ENCODE data around the gene MFSD11.
A peak's percentile ranks its signal among the peaks of the same experiment; 100 is the strongest.
"Not testable (repeated sequence)": the region's sequence is repeated elsewhere in the genome, so short reads cannot be mapped to it uniquely, and the experiment has no call there.

The MFSD11 gene

DNA sequence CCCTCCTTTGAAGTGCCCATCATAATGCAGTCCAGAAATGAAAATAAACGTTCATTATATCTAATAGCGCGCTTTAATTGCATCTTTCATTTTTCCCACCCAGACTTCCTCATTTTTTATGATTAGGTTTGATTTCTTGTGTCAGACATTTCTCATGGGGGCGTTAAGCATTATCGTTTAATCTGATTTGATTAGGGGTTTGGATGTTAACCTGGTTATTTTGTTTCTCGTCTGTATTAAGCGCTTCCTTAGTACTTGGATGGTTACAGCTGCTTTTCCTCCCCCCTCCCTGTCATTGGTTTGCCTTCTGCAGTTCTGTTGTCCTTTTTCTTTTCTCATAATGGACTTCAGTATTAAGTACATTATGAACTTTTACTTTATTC lies 540 bp downstream of the MFSD11 start:
- DNase-seq: no peak
- in situ Hi-C loops (cut with HindIII; ENCODE audit: low pct_ligation_motif_present, low pct_unique_long_range_greater_than_20kb, low sequenced_read_pairs): no loop called here

DNA sequence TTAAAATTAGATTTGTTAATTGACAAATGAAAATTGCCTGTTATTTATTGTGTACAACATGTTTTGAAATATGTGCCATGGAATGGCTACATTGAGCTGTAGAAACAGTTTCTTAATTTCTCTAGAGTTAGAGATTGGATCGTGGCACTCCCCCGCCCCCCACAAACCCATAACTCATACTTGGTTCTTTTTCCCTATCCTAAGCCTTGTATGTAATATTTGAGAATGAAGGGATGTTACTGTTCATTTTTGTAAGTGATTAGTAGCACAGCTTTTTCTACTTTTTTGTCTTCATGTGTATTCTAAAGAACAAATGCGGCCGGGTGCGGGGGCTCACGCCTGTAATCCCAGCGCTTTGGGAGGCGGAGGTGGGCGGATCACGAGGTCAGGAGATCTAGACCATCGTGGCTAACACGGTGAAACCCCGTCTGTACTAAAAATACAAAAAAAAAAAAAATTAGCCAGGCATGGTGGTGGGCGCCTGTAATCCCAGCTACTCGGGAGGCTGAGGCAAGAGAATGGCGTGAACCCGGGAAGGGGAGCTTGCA lies 1.7 kb downstream of the MFSD11 start:
- DNase-seq; in situ Hi-C loops (cut with HindIII; ENCODE audit: low pct_ligation_motif_present, low pct_unique_long_range_greater_than_20kb, low sequenced_read_pairs): not testable (repeated sequence)

DNA sequence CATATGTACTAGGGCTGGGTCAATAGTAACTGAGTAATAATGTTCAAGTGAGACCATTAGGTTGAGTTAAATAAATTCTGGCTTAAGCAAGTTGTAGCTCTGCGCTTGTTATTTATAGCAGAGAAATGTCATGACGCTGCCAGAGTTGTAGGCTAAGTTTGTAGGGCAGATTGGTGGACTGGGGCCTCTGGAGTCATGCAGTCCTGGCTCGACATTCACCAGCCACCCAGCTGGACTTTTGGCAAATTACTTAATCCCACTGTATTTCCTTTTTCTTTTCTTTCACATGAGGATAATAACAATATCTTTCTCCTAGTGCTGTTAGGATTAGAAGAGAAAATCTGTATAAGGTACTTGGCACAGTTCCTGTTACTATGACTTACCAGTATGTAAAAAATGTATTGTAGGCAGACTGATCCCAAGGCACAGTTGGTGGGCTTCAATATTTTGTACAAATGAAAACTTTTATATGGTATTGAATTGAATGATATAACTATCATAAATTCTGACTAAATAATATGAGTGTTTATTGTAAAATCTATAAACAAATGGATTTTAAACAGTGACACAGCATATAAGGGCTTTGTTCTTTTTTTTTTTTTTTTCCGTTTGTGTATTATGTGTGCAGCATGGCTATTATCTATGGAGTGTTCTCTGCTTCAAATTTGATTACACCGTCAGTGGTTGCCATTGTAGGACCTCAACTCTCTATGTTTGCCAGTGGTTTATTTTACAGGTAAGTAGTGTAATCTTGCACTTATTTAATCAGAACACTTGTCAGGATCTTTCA lies 2.6 kb downstream of the MFSD11 start:
- no peak for DNase-seq
- in situ Hi-C loops (cut with HindIII; ENCODE audit: low pct_ligation_motif_present, low pct_unique_long_range_greater_than_20kb, low sequenced_read_pairs): no loop called here

DNA sequence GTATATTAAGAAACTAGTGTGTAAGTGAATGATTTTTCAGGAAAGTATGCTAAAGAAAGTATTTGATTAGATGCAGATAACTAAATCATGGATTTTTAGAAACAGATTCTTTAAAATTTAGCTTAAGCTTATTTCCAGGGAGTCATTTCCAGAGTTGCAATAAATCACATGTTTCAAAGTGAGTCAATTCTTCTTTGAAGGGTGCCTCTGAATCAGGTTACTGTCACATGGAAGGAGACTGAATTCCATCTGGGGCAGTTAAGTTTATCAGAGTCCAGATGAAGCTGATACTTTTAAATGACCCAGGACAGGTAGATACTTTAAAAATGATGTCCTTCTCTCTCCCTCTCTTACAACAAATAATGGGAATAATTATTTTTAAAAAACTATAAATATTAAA lies 5.0 kb downstream of the MFSD11 start:
- no peak for DNase-seq
- in situ Hi-C loops (cut with HindIII; ENCODE audit: low pct_ligation_motif_present, low pct_unique_long_range_greater_than_20kb, low sequenced_read_pairs): no loop called here

DNA sequence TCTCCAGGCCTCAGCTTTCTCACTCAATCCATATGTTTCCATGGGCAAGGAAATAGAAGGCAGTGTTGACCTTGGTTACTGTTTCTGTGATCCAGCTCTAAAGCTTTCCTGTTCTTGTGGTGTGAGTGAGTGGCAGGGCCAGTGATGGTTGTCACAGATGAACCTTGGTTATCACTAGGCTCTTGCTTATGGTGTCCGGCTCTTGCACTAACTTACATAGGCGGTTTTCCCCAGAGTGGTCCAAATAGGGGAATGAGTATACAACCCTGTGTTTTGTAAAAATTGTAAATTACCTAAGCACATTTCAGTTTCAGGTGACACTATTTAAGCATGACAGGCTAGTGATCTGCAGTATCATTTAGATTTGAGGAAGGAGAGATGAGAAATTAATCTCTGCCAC lies 6.8 kb downstream of the MFSD11 start:
- no peak for DNase-seq
- in situ Hi-C loops (cut with HindIII; ENCODE audit: low pct_ligation_motif_present, low pct_unique_long_range_greater_than_20kb, low sequenced_read_pairs): no loop called here

DNA sequence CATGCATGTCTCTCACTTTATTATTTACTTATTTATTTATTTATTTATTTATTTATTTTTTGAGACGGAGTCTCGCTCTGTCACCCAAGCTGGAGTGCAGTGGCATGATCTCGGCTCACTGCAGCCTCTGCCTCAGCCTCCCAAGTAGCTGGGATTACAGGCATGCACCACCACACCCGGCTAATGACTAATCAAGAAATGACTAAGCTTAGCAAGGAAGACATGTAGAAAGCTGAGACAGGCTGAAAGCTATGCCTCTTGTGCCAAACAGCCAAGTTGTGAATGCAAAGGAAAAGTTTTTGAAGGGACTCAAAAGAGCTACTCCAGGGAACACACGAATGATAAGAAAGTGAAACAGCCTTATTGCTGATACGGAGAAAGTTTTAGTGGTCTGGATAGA lies 7.9 kb downstream of the MFSD11 start:
- in situ Hi-C loops (cut with HindIII; ENCODE audit: low pct_ligation_motif_present, low pct_unique_long_range_greater_than_20kb, low sequenced_read_pairs); DNase-seq: not testable (repeated sequence)

DNA sequence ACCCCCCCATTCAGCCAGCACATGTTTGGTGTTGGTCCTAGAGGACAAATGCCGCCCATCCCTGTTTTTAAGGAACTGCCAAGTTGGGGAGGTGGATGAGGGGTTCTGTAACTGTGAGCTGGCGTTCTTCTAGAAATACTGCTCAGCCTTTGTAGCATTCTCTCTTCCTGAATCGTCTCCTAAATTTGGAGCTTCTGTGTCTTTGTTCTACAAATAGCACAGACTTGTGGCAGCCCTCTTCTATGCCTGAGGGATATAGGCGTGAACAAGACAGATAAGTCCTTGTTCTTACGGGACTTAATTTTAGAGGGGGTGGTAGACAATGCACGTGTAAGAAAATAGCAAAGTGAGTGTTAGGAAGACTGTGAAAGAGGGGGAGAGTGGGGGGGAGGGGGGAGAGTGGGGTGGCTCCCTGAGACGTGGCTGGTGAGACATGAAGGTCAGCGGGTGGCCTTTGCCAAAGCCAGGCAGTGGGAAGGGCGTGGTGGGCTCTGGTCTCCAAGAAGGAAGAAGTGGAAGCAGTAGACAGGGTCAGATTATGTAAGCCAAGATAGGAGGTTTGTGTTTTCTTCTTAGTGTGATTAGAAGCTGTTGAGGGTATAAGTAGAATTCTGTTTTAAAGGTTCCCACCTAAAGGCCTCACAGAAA lies 9.9 kb downstream of the MFSD11 start:
- in situ Hi-C loops (cut with HindIII; ENCODE audit: low pct_ligation_motif_present, low pct_unique_long_range_greater_than_20kb, low sequenced_read_pairs): no loop called here
- DNase-seq: no peak

DNA sequence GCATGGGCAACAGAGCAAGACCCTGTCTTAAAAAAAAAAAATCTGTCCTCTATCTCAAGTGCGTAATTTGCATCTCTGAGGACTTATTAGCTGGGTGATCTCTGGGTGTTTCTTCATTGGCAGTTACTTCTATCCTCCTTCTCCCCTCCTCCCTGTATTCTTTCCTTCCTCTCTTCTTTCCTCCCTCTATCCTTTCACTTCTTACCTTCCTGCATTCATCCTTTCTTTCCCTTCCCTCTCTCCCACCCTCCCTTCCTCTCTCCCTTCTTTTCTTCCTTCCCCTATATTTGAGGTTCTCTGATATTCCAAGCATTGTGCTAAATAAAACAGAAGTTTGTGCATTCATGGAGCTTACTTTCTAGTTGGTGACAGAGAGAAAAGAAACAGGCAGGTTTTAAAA lies 10.7 kb downstream of the MFSD11 start:
- in situ Hi-C loops (cut with HindIII; ENCODE audit: low pct_ligation_motif_present, low pct_unique_long_range_greater_than_20kb, low sequenced_read_pairs): no loop called here
- DNase-seq: no peak

DNA sequence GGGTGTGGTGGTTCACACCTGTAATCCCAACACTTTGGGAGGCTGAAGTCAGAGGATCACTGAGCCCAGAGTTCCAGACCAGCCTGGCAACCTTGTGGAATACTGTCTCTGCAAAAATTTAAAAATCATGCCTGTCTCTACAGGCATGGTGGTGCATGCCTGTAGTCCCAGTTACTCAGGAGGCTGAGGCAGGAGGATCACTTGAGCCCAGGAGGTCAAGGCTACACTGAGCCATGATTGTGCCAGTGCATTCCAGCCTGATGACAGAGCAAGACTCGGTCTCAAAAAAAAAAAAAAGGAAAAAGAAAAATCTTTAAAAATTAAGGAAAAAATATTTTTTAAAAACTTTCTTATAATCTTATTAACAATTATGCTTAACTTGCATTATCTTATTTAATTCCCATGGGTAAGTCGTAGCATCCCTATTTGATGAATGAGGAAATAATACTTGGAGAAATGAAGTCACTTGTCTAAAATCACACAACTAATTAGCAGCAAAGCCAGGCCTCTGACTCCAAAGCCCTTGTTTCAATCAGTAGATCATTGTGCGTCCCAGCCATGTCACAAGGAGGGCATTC lies 13.6 kb downstream of the MFSD11 start:
- in situ Hi-C loops (cut with HindIII; ENCODE audit: low pct_ligation_motif_present, low pct_unique_long_range_greater_than_20kb, low sequenced_read_pairs): no loop called here
- DNase-seq: no peak

DNA sequence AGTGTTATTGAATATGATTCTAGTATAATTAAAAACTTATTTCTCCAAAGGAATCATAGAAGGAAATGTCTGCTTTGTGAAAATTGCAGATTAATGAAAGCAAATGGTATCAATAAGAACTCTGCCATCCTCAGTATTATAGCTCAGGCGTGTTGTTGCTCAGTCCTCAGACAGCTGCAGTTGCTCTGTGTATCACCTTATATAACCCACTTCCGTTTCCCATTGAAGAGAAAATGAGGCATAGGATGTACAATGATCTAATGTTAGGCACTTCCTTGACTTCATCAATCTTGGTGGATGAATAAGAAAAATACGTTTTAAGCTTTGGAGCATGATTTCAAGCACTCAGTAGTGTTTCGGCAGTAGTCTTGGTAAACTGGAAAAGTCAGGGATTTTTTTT lies 14.1 kb downstream of the MFSD11 start:
- in situ Hi-C loops (cut with HindIII; ENCODE audit: low pct_ligation_motif_present, low pct_unique_long_range_greater_than_20kb, low sequenced_read_pairs): no loop called here
- DNase-seq: no peak

DNA sequence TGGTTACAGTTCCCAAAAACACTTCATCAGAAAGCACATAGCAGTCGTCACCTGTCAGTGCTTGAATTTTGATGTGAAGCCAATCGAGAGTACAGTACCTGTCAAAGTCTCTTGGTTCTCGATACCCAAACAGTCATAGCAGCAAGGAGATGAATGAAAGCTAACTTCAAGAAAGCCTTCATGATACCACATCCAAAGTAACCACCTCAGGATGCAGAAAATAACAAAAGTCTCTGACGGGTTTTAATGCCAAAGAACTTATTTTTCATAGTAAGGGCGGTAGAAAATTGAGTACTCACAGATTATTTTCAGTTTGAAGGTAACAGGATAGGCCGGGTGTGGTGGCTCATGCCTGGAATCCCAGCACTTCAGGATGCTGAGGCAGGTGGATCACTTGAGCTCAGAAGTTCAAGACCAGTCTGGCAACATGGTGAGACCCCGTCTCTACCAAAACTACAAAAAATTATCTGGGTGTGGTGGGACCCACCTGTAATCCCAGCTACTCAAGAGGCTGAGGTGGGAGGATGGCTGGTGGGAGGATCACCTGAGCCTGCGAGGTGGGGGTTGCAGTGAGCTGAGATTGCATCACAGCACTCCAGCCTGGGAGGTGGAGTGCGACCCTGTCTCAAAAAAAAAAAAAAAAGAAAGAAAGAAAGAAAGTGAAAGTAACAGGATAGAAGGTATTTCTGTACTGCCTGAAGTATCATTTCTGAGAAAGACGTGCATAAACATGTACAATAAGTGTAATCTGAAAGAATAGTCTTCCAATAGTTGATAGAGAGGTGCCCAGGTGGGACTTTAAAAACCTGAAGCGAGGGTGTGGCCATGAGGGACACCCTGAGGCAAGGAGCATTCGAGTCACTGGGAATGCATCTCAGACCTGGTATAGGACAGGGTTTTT lies 15.4 kb downstream of the MFSD11 start:
- in situ Hi-C loops (cut with HindIII; ENCODE audit: low pct_ligation_motif_present, low pct_unique_long_range_greater_than_20kb, low sequenced_read_pairs): no loop called here
- DNase-seq: no peak

DNA sequence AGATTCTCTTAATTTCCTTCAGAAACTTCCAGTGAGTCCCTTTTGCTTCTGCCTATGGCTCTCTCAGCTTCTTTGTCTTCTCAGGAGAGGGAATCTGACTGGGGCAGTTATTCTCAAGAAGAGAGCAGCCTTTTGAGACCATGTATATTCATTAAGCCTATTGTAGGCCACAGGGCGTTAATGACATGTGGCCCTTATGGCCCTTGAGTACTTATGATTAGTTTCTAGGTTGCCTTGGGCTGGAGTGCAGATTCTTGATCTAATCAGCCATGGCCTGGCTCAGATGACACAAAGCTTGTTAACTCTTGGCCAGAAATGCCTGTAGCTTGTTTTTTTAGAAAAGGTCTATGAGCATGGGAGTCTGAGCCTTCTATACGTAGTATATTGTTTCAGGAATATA lies 17.4 kb downstream of the MFSD11 start:
- no peak for DNase-seq
- in situ Hi-C loops (cut with HindIII; ENCODE audit: low pct_ligation_motif_present, low pct_unique_long_range_greater_than_20kb, low sequenced_read_pairs): no loop called here

DNA sequence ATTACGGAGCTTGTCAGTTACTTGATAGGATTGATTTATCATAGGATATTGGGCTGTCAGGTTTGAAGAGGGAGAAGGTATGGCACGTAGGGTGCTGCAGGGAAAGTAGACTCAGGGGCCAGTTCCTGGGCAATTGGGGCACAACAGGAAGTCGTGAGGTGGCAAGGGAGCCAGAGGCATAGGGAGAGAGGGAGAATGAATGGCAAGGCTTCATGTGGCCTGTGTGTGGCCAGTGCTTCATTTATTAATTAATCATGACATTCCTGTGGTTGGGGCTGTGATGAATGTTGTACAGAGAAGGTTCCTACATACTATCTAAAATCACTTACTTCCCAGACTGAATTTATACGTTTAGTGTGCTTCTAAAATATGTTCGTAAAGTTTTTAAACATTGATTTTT lies 19.3 kb downstream of the MFSD11 start:
- in situ Hi-C loops (cut with HindIII; ENCODE audit: low pct_ligation_motif_present, low pct_unique_long_range_greater_than_20kb, low sequenced_read_pairs): no loop called here
- no peak for DNase-seq

DNA sequence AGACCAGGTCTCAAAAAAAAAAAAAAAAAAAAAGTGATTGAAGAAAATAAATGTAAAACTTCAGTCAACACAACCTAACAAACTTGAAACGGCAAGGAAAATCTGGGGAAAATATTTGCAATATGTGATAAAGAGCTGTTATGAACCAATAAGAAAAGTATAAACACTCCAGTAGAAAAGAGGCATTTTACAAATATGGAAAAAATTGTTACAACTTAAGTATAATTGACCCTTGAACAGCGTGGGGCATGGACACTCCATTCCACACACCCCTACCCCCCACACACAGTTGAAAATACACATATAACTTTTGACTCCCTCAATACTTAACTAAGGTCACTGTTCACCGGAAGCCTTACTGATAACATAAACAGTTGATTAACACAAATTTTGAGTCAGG lies 20.7 kb downstream of the MFSD11 start:
- DNase-seq: no peak
- in situ Hi-C loops (cut with HindIII; ENCODE audit: low pct_ligation_motif_present, low pct_unique_long_range_greater_than_20kb, low sequenced_read_pairs): no loop called here

DNA sequence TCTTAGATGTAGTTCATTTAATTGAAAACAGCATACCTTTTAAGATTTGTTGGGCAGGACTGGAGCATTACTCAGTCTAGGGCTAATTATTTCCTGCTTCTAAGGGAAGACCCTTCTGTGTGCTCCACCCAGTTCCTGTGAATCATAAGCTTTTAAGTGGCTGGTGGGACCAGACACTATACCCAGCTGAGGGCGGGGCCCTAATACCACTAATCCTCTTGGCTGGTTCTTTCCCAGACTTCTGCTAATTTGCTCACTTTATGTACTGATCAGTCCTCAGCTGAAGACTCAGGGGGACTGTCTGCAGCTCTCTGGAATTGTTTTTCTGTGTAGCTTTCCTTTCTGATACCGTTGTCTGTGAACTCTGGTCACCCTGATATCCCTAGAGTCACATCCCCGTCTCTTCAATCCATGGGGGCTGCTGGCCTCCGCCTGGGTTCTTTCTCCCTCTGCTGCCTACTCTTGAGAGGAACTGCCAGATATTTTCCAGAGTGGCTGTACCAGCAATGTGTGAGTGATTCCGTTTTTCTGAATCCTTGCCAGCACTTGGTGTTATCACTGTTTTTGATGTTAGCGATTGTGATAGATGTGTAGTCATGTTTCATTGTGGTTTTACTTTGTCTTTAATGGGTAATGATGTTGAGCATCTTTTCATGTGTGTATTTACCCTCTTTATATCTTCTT lies 35.1 kb downstream of the MFSD11 start:
- in situ Hi-C loops (cut with HindIII; ENCODE audit: low pct_ligation_motif_present, low pct_unique_long_range_greater_than_20kb, low sequenced_read_pairs): no loop called here
- DNase-seq: peak; percentile 89

DNA sequence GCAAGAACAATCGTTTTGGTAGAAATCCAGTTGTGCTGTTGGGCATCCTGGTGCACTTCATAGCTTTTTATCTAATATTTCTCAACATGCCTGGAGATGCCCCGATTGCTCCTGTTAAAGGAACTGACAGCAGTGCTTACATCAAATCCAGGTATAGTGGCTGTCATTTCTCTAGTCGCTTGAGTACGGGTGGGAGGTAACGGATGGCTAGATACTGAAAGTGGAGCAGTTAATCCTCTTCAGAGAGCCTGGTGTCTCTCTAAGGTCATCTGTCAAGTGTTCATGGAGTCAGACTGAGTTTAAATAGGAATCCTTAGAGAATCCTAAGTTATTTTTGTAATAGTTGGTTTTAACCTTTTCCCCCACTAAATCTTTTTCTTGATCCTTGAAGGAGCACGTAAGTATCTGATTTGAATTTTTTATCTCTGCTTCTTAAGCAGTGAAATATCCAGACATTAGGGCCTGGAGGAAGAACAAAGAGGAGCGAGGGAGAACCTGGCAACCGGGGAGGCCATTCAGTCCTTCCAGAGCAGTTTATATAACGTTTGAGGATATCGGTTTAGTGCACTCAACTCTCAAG lies 37.2 kb downstream of the MFSD11 start:
- DNase-seq: no peak
- in situ Hi-C loops (cut with HindIII; ENCODE audit: low pct_ligation_motif_present, low pct_unique_long_range_greater_than_20kb, low sequenced_read_pairs): no loop called here

DNA sequence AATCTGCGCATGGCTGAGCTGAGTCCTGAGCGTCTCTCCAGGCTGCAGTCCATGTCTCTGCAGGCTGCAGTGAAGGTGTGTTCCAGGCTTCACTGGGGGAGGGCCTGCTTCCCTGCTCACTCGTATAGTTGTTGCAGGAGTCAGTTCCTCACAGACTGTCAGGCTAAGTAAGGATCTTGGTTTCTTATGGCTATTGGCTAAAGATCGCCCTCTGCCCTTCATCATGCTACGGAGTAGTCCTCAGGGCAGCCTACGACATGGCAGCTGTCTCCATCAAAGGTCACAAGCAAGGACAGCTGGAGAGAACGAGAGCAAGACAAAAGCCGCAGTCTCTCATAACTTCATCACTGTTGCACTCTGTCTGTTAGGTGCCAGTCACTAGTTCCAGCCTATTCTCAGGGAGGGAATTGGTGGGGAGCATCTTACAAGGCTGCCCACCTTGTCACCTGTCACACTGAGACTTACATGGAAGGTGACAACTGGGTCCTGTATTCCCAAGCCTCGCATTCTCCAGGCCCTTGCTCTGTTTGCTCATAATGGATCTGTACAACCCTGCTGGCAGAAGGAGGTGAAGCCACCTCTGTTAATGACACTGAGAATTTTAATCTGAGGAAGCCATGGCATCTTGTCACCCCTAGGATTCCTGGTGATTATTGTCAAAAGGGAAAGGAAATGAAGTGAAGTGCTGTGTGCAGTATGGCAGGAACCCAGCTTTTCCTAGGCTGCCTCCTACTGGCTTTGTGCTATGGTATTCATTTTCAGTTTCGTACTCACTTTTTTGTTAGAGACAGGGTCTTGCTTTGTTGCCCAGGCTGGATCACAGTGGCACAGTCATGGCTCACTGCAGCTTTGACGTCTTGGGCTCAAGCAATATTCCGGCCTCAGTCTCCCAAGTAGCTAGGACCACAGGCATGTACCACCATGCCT lies 43.4 kb downstream of the MFSD11 start:
- in situ Hi-C loops (cut with HindIII; ENCODE audit: low pct_ligation_motif_present, low pct_unique_long_range_greater_than_20kb, low sequenced_read_pairs): no loop called here
- DNase-seq: peak; percentile 19

All from ACHN (cell line).